GM18858 (cell line): ENCODE measurements around the gene COMMD3.
A peak's percentile ranks its signal among the peaks of the same experiment; 100 is the strongest.

ENCODE experiments used
- ATAC-seq: cut with Tn5 transposase; IDR thresholded peaks from one replicate; pipeline ENCODE4 v1.9.1; 2021; ENCODE audit not compliant: unreplicated experiment

COMMD3 gene

DNA sequence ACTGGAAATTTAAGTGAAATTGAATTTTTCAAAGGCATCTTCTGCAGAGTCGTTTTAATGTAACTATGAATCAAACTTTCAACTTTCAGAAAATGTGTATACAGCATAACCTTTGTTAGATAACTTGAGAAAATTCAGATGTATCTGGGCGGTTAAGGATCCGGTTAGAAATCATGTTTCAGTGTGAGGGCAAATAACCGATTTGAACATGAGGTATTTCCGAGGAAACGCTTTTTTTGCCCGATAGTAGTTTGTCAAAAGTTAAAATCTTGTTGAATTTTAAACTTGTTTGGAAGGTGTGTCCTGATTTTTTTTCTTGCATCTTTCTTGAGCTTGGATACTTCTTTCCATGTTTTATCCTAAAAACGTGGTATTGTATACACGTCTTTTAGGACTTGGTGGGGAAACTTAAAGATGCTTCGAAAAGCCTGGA is 3.4 kb downstream of the COMMD3 start:
- no peak for ATAC-seq

GRCh38 chr10:22319980-22320558 is 3.9 kb downstream of the COMMD3 start:
- no peak for ATAC-seq

GRCh38 chr10:22320591-22321155 is 4.5 kb downstream of the COMMD3 start, which contains the start of gene BMI1:
Gene BMI1, plus strand, starts transcription at chr10:22321099. Its CDS starts 5,351 bp downstream, at chr10:22326450.
- no peak for ATAC-seq

- no peak for ATAC-seq
Measured at GRCh38 chr10:22321156-22321923, 5.2 kb downstream of the COMMD3 start.

- ATAC-seq = no peak
Measured at GRCh38 chr10:22321924-22322640, 5.9 kb downstream of the COMMD3 start.

- ATAC-seq = no peak
Measured at GRCh38 chr10:22322641-22323160, 6.5 kb downstream of the COMMD3 start.

DNA sequence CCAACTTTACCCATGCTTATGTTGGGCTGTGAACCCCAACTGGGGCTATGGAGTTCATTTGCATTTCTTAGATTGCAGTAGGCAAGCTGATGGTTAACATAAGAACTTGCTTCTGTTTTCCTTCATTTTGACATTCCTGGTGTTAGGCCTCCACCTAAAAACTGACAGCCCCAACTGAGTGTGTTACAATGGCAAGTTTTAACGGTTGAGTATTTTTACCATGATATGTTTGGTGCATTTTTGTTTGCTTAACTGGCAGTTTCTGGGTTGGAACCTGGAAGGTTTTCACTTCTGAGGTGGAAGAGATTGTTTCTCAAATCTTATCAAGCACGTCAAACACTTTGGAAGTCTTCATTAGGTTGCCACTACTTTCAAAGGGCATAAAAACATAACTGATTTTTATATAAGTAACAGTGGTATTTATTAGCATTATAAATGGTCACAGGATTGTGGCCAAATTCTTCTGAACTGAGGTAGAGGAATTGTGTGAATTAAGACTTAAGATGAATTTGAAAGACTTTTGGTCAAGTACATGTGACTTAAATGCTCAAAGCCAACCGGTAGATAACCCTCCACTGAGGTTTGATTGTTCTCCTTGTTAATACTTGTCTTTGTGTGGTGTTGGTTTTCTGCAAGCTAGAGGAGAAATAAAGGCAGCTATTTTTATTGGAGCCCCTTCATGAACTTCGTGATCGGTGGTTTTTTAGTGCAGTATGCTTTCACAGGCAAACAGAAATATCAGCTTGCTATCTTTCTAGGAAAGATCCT is 7.5 kb downstream of the COMMD3 start:
- ATAC-seq = no peak

DNA sequence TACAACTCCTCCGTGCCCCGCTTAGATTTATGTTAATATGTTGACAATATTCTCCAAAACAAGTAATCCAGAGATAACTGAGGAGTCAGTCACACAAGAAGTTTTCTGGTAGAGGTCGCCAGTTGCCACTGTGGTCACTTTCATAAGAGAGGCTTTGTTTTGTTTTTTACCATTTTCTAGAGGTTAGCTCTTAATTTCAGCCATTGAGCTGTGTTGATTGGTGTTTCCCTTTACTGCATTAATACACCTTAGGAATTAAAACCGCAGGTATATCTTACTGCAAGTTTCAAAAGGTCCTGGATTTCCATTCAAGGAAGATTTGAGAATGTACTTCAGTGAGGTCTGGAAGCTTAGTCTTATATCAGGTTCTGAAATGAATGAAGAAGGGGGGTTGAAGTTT is 8.2 kb downstream of the COMMD3 start:
- no peak for ATAC-seq

- no peak for ATAC-seq
Measured at GRCh38 chr10:22324893-22325271, 8.7 kb downstream of the COMMD3 start.

DNA sequence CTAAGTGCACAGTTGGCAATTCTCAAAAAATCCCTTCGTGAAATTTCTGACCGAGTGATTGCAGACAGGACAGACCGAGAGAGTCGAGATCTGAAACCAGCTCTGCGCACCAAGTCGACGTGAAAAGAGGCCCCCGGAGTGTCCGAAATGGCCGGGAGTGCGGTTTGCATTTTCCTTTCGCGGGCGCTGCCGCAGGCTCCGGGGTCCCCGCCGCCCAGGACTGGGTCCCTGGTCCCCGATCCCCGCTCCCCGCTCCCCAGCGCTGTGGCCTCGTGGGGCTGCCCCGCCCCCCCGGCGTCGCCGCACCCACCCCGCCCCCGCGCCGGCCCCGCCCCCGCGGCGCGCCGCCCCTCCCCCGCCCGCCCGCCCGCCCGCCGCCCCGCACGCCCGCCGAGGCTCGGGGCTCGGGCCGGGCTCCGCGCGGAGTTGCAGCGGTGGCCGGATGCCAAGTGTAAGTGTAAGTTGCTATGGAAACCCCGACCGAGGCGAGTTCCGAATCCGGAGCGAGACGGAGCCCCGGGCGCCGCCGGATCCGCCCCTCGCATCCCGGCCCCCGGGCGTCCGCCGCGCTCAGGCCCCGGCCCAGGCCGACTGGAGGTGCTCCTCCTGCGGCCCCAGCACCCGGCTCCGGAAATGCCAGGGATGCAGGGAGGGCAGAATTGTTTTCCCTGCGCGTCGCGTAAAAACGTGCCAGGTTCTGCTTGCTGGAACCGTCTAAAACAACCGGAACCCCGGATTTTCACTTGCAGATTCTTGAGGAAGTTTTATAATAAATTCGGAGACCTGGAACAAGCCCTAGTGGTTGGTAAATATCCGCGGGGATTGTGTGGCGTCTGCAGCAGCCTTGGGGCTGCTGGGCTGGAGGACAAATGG is 9.3 kb downstream of the COMMD3 start:
- peak; percentile 49 for ATAC-seq

GRCh38 chr10:22326145-22326702 is 10.0 kb downstream of the COMMD3 start:
- no peak for ATAC-seq

GRCh38 chr10:22329150-22329549 is 13.0 kb downstream of the COMMD3 start:
- ATAC-seq = no peak

DNA sequence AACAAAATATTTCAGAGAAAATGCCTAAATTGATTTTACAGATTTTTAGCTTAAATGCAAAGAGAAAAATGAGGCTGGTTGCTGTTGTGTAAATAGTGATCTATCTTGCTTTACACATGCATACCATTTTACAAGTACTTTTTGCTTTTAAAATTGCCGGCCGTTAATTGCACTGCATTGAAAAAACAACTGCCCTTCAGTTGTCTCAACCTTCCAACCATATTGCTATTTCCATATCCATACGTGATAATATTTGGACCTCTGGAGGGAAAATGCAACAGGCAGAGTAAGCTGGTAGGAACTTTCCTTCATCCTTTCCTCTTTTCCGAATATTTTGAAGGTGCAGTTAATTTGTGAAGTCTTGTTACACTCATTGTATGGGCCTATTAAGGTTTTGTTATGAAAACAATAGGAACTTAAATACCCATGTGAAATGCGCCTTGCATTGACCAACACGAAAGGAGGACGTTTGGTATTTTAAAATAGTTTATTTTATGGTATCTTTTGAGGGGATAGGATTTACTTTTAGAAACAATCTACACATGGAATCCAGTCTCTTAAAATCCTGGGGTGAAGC is 16.0 kb downstream of the COMMD3 start:
- no peak for ATAC-seq

- no peak for ATAC-seq
Measured at GRCh38 chr10:22333167-22333974, 17.2 kb downstream of the COMMD3 start.

GRCh38 chr10:22333975-22334282 is 17.7 kb downstream of the COMMD3 start:
- no peak for ATAC-seq

GRCh38 chr10:22334414-22335172 is 18.4 kb downstream of the COMMD3 start:
- ATAC-seq = no peak

DNA sequence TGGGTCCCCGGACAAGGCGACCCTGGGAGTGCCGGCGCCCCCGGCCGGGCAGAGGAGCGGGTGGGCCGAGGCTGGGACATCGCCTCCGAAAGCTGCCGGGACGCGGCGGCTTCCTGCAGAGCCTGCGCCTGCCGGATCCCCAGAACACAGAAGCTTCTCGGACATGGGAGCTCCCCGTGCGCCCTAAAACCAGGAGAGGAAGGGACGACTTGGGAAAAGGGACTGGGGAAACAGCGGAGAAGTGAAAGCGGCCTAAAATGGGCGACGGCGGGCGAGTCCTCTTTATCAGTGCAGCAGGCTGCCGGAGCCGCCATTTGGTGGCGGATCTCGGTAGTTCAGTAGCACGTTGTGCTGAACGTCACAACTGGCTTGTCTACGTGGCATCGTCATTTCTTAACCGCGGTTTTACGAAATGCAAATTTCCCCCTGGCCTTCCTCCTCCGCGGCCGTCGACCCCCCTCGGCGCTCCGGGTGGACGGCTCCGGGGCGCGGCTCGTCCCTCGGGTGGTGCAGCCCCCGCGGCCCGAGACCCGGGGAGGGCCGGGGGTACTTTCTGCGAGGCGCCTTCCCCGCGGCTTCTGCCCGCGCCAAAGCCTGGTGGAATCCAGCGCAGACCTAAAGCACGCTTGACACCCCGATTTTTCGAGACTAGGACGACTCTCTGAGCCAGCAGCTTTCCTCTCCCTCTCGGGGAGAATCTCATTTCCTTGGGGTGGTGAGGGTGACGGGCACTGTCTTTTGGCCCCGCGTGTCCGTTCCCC is 19.2 kb downstream of the COMMD3 start:
- ATAC-seq = peak; percentile 42
